ENCODE results near the gene ZNF333. TPM values are rescaled to one million over a fixed set of nuclear protein-coding genes. Genes with fewer than 3 reads are reported as not detected.

Gene ZNF333
- total RNA-seq, result 18.4 and 21.4 TPM in 2 replicates

DNA sequence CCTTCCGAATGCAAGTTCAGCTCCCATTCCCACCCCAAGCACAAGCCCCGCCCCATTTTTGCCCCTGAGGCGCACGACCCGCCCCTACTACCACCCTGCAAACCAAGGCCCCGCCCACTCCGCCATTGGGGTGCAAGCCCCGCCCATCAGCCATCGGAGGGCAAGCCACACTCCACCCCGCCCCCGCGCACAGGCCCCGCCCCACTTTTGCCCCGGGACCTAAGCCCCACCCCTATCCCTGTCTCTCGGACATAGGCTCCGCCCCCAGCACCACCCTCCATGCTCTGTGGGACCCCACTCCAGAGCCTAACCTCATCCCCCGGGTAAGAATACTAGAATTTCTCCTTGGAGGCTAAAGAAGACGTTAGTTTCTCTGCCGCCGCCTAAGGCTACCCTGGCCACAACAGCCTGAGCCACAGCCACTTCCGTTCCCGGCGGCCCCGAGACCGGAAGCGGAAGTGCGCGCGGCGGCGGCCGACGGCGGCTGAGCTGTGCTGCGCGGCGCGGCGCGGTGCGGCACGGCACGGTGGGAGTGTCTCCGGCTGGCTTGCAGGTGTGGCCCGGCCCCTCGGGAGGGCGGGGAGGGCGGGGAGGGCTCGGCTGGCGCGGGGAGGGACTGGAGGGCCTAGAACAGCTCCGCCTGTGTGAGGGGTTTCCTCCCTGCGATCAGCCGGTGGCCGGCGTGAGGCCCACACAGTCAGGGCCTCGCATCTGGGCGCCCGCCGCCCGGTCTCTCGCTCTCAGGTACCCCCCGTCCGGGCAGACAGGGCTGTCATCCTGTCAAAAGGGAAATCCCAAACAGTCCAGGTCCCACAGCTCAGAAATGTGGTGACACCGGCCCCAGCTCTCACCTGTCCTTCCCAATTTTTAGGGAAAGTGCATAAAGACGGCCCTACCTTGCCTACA, at the start of gene ZNF333:
ZNF333 (plus strand) TSS at position 451 of the 906 bp plus-strand sequence. CDS start 3,444 bp downstream, outside the sequence.

DNA sequence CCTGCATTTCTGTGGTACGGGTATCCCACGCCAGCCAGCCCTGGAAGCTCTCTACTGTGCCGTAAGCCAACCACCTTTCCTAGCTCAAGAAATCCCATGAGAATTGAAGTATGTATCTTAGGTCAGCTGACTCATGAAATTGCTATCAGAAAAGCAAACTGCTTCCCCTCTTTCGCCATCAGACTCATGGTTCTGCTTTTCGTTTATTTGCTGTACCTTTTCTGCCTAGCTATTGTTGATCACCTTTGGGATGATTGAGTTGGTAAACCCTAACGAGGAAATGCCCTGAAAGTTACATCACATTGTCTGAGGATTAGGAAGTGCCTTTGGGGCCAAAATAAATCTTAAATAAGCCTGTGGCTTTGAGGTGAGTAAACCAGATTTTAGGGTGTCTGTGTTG, 15.1 kb upstream of the ZNF333 start, which contains the start of gene ADGRE3:
ADGRE3 (minus strand) TSS at position 81 of the 400 bp plus-strand sequence; CDS start at position 7, 74 bp downstream.

DNA sequence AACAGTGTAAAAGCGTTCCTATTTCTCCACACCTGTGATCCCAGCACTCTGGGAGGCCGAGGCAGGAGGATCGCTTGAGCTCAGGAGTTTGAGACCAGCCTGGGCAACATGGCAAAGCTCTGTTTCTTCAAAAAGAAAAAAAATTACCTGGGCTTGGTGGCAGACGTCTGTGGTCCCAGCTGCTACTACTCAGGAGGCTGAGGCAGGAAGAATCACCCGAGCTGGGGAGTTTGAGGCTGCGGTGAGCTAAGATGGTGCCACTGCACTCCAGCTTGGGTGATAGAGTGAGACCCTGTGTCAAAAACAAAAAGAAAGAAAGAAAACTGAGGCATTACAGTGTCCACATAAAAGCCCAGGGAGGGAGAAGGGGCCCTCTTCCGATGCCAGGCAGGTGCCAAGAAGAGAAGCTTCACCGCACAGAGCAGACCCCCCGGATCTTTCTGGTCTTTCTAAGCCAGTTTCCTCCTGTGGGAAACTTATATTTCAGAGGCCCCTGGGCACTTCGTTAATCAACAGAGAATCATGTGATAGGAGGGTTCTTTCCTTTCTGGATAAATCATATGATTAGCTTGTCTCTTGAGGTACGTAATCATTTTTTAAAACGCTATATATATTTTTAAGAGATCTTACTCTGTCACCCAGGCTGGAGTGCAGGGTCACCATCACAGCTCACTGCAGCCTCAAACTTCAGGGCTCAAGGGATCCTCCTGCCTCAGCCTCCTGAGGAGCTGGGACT, 88.4 kb downstream of the ZNF333 start, which contains the start of gene ADGRE2:
ADGRE2 (minus strand) TSS at position 451 of the 736 bp plus-strand sequence. CDS start 1,804 bp downstream, outside the sequence.

Other genes with a start within 250 kb of the ZNF333 start
- 1.7 and 3.5 TPM in 2 replicates for gene PTGER1, start 214.7 kb upstream of the ZNF333 start, total RNA-seq
- gene GIPC1, start 193.9 kb upstream of the ZNF333 start, total RNA-seq, result 95.0 and 118 TPM in 2 replicates
- gene DNAJB1, start 171.7 kb upstream of the ZNF333 start, total RNA-seq, result 50.2 and 73.2 TPM in 2 replicates
- 9.3 and 26.8 TPM in 2 replicates for gene TECR, start 160.5 kb upstream of the ZNF333 start, total RNA-seq
- 299 and 304 TPM in 2 replicates for gene NDUFB7, start 118.0 kb upstream of the ZNF333 start, total RNA-seq
- gene CLEC17A, start 107.0 kb upstream of the ZNF333 start, total RNA-seq, result under 0.01 TPM in 2 replicates
- gene ADGRE3, start 15.2 kb upstream of the ZNF333 start, total RNA-seq, result not detected in 2 replicates
- under 0.01 and 2.9 TPM in 2 replicates for gene ADGRE2, start 88.5 kb downstream of the ZNF333 start, total RNA-seq
- gene OR7A5, start 145.1 kb downstream of the ZNF333 start, total RNA-seq, result not detected in 2 replicates
- not detected in 2 replicates for gene OR7C1, start 145.1 kb downstream of the ZNF333 start, total RNA-seq
- gene OR7A10, start 158.9 kb downstream of the ZNF333 start, total RNA-seq, result not detected in 2 replicates
- not detected in 2 replicates for gene OR7A17, start 196.1 kb downstream of the ZNF333 start, total RNA-seq